ENCODE measurements around the gene SH3GLB1. TPM values are rescaled to one million over a fixed set of nuclear protein-coding genes. Genes with fewer than 3 reads are reported as not detected.

The SH3GLB1 gene
- total RNA-seq, 1 donor from 2014 or later, result 39.6 TPM

- Histone ChIP-seq H3K27me3 (ENCODE audit: control insufficient read depth, insufficient read depth, low read length) (no peaks in the 10 kb centered on the region), H3K4me3 (ENCODE audit: low read depth, low read length) (no peak overlapping the region), H3K36me3 (ENCODE audit: control insufficient read depth, insufficient read depth, low read length) (no peaks in the 10 kb centered on the region)
- TF ChIP-seq, protein P1, sequence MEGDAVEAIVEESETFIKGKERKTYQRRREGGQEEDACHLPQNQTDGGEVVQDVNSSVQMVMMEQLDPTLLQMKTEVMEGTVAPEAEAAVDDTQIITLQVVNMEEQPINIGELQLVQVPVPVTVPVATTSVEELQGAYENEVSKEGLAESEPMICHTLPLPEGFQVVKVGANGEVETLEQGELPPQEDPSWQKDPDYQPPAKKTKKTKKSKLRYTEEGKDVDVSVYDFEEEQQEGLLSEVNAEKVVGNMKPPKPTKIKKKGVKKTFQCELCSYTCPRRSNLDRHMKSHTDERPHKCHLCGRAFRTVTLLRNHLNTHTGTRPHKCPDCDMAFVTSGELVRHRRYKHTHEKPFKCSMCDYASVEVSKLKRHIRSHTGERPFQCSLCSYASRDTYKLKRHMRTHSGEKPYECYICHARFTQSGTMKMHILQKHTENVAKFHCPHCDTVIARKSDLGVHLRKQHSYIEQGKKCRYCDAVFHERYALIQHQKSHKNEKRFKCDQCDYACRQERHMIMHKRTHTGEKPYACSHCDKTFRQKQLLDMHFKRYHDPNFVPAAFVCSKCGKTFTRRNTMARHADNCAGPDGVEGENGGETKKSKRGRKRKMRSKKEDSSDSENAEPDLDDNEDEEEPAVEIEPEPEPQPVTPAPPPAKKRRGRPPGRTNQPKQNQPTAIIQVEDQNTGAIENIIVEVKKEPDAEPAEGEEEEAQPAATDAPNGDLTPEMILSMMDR (IDR thresholded peaks at IDR 0.05; ENCODE audit: insufficient read depth, low read length, poor library complexity, severe bottlenecking), result no peak
- no peak for DNase-seq (ENCODE audit: low read depth)
Observed at GRCh38 chr1:86765674-86766073, 61.3 kb downstream of the SH3GLB1 start.

GRCh38 chr1:86768554-86768953 lies 64.2 kb downstream of the SH3GLB1 start:
- Histone ChIP-seq H3K36me3 (ENCODE audit: control insufficient read depth, insufficient read depth, low read length) (no peaks in the 10 kb centered on the region), H3K27me3 (ENCODE audit: control insufficient read depth, insufficient read depth, low read length) (no peaks in the 10 kb centered on the region), H3K4me3 (ENCODE audit: low read depth, low read length) (no peak overlapping the region)
- DNase-seq (ENCODE audit: low read depth), result no peak
- TF ChIP-seq, protein P1 (IDR thresholded peaks at IDR 0.05; ENCODE audit: insufficient read depth, low read length, poor library complexity, severe bottlenecking), result no peak

GRCh38 chr1:86769065-86769464 lies 64.7 kb downstream of the SH3GLB1 start:
- DNase-seq (ENCODE audit: low read depth), result no peak
- no peaks in the 10 kb centered on the region for H3K27me3 ChIP-seq (ENCODE audit: control insufficient read depth, insufficient read depth, low read length)
- H3K4me3 ChIP-seq (ENCODE audit: low read depth, low read length), result no peak overlapping the region
- TF ChIP-seq, protein P1 (IDR thresholded peaks at IDR 0.05; ENCODE audit: insufficient read depth, low read length, poor library complexity, severe bottlenecking), result no peak
- no peaks in the 10 kb centered on the region for H3K36me3 ChIP-seq (ENCODE audit: control insufficient read depth, insufficient read depth, low read length)

GRCh38 chr1:86773341-86774288 lies 69.2 kb downstream of the SH3GLB1 start:
- TF ChIP-seq, protein P1 (IDR thresholded peaks at IDR 0.05; ENCODE audit: insufficient read depth, low read length, poor library complexity, severe bottlenecking), result no peak
- H3K27me3 ChIP-seq (ENCODE audit: control insufficient read depth, insufficient read depth, low read length), result no peaks in the 10 kb centered on the region
- no peak overlapping the region for H3K4me3 ChIP-seq (ENCODE audit: low read depth, low read length)
- no peaks in the 10 kb centered on the region for H3K36me3 ChIP-seq (ENCODE audit: control insufficient read depth, insufficient read depth, low read length)
- DNase-seq (ENCODE audit: low read depth), result no peak

DNA sequence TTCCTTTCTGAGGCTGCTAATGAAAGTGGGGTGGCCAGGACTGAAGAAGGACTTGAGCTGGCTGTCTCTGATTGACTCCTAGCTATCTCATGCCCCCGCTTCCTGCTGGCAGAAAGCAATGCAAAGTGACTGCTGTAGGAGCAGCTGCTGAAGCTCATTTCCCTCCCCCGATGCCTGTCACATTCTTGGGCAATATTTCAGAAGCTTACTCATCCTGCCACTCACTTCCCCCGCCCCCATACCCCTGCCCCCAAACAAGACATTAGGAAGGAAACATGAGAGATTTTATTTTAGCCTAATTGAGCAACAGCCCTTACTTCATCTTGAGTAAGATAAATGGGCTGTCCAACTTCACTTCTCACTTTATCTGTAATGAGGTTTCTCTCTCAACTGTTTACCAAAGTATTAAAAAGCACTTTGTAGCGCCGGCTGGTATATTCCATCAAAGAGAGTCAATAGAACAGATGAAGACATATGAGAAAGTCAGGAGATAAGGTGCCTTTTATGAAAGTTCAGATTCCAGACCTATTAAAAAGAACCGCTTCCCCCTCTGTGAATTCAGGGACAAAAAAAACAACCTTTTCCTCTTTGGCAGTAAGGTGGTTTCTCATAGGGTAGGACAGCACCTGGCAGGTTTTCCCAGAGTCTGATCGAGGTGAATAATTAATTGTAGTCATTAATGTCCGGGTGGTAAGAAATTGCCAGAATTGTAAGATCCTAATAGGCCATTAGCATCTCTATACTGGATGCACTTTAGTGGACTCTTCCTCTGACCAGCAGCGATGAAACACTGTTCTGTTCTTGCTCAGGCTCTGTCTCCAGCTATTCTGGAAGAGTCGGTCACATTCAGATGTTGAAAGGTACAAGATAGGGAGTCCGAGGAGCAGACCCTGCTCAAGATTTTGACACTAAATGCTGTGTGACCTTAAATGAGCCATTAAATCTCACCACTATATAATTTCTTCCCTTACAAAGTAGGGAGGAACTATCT lies 70.2 kb downstream of the SH3GLB1 start:
- Histone ChIP-seq H3K27me3 (ENCODE audit: control insufficient read depth, insufficient read depth, low read length) (no peaks in the 10 kb centered on the region), H3K36me3 (ENCODE audit: control insufficient read depth, insufficient read depth, low read length) (no peaks in the 10 kb centered on the region), H3K4me3 (ENCODE audit: low read depth, low read length) (no peak overlapping the region)
- TF ChIP-seq, protein P1 (IDR thresholded peaks at IDR 0.05; ENCODE audit: insufficient read depth, low read length, poor library complexity, severe bottlenecking), result no peak
- DNase-seq (ENCODE audit: low read depth), result peak; percentile 88
